GM12875 (cell line): ENCODE results near the gene ZDHHC3.

Source experiments
- H3K4me3 ChIP-seq: one replicate; pipeline ENCODE4 v1.5.1; 2011; ENCODE audit warnings: low read depth, low read length, control low read depth
- TF ChIP-seq, protein P1 (sequence below): IDR thresholded peaks from 2 replicates; pipeline ENCODE4 v1.5.1; 2011; ENCODE audit warnings: low read depth, mild to moderate bottlenecking, control low read depth, inconsistent platforms, low read length, moderate library complexity, borderline replicate concordance; ENCODE audit not compliant: insufficient read depth

ZDHHC3 gene

DNA sequence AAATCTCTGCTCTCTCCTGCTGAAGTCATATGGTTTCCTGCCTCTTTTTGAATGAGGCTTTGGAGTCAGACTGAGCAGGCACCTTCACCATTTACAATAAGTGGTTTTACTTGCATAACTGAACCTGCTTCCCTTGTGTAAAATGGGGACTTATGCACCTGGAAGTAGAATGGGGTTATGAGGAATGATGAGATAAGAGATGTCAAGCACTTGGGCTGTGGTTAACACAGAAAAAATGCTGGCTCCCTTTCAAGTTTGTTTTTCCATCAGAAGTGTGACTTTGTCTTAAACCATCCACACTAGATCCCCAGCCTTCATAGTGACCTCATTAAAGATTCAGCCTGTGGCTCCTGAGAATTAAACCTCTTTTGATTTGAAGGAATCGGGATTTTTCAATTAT, 5.2 kb upstream of the ZDHHC3 start:
- TF ChIP-seq, protein P1, sequence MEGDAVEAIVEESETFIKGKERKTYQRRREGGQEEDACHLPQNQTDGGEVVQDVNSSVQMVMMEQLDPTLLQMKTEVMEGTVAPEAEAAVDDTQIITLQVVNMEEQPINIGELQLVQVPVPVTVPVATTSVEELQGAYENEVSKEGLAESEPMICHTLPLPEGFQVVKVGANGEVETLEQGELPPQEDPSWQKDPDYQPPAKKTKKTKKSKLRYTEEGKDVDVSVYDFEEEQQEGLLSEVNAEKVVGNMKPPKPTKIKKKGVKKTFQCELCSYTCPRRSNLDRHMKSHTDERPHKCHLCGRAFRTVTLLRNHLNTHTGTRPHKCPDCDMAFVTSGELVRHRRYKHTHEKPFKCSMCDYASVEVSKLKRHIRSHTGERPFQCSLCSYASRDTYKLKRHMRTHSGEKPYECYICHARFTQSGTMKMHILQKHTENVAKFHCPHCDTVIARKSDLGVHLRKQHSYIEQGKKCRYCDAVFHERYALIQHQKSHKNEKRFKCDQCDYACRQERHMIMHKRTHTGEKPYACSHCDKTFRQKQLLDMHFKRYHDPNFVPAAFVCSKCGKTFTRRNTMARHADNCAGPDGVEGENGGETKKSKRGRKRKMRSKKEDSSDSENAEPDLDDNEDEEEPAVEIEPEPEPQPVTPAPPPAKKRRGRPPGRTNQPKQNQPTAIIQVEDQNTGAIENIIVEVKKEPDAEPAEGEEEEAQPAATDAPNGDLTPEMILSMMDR: no peak
- H3K4me3 ChIP-seq: no peak overlapping the region

DNA sequence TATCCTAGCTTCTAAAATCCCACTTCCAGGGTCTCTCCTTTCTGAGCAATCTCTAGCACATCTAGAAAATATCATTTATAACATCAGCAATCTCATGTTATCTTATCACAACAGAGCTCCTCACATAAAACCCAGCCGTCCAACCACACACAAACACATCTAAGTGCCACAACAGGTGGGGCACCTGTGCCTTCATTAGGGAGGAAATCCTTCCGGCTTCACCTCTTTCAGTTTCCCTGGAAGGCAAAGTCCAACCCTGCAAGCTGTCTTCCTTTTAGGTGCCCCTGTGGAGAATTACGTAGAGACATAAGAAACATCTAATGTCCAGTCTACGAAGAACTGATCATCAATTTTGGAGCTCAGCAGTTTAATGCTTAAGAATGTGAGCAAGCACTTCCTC, 1.6 kb downstream of the ZDHHC3 start:
- TF ChIP-seq, protein P1: no peak
- peak overlapping the region; percentile 97 for H3K4me3 ChIP-seq

DNA sequence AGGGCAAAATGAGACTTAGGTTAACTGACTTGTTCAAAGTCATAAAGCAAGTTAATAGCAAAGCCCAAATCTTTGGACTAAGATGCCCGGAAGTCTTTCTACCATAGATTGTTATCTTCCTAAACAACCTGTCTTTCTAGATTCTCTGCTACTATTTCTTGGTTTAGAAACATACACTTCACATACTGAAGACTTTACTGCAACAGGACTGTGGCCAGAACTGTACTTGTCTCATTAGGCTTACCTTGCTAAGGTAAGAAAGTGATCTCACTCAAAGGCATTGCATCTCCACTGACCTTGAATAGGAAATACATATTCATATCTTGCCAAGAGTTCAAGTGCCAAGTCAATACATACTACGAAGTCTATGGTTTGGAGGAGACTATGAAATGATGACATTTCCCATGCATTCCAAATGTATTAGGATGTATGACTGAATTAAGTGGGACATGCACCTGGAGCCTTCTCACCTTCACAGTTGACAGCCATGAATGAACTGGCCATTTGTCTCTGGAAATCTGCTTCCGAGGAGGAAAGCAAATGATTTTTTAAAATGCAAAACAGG, 5.0 kb downstream of the ZDHHC3 start:
- H3K4me3 ChIP-seq: no peak overlapping the region
- TF ChIP-seq, protein P1: no peak

DNA sequence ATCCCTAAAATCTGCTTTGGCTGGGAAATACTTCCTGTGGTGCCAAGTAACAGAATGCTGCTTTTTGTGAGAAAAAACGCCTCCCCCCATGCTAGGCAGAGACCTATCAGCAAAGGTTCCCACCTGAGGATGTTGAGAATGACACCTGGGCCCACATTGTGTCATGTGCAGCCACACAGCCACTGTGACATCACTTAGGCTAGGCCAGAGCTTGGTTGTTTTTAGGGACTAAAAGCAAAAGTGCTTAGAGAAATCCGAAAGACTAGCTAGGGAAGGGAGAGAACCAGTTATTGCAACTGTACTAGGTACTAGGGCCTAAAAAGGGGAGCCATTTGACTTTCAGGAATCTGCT, 6.2 kb downstream of the ZDHHC3 start:
- TF ChIP-seq, protein P1: no peak
- H3K4me3 ChIP-seq: no peak overlapping the region

DNA sequence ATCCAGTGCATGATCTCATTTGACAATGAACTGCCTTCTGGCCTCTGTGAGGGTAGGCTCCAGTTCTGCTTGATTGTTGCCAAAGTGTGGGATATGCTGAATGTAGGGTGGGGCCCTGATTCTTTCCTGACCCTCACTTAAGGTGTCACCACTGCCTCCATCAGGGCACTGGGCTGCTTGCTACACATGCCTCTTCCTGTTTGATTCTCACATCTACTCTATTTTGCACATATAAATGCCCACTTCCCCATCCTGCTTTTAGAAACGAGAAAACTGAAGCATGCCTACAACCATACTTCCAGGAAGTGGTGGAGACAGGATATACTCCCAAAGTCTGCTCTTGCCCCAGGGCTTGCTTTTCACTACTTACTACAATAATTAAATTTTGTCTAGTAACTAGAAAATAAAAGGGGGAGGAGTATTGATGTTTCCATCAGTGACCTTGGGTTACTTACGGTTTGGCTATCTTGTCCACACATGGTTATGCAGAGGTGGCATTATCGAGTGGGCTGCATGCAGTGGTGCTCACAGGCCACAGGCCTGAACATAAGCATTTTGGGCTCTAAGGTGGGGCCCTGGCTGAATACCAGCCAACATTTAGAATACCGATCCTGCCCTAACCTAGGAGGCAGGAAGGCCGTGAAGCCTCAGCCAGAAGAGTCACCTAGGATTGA, 6.7 kb downstream of the ZDHHC3 start:
- TF ChIP-seq, protein P1: no peak
- H3K4me3 ChIP-seq: no peak overlapping the region

DNA sequence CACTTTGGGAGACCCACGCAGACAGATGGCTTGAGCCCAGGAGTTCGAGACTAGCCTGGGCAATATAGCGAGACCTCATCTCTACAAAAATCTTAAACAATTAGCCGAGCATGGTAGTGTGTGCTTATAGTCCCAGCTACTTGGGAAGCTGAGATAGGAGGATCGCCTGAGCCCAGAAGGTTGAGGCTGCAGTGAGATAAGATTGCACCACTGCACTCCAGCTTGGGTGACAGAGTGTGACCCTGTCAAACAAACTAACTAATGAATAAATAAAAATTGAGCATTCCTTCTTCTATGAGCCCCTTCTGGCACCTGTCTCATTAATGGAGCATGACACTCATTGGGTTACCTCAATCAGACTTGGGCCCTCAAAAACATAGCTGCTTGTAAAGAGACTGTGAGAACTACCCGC, 7.5 kb downstream of the ZDHHC3 start:
- no peak overlapping the region for H3K4me3 ChIP-seq
- TF ChIP-seq, protein P1: no peak

DNA sequence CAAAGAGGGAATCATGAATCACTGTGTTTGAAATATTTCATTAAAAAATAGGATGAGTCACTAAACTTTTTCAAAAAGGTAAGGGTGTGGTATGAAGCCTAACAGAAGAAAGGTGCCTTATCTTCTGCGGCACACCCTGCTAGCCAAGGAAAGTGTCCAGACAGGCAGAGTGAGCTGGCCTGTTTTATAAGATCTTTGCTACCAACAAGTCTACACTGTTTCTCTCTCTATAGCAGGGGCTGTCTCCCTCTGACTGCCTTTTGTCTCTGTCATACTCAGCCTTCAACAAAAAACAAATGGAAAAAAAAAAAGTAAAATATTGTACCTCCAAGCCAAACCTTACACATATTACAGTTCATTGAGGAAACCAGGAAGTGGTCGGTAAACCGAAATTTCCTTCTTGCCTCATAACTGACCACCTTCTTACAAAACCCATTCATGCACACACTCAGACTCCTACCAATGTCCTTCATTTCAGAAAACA, 9.1 kb downstream of the ZDHHC3 start:
- TF ChIP-seq, protein P1: no peak

More for the DNA sequence above, 9.1 kb downstream of the ZDHHC3 start:
- H3K4me3 ChIP-seq: no peak overlapping the region
